GM20000 (cell line): Measurements from ENCODE around the gene SERPINE3.

Source experiments
- DNase-seq: peaks from one replicate; pipeline ENCODE4 v3.0.0; 2012; ENCODE audit warnings: low spot score
- CTCF ChIP-seq: IDR thresholded peaks from 2 replicates; pipeline ENCODE4 v1.5.1; 2012; ENCODE audit warnings: mild to moderate bottlenecking, control low read depth; ENCODE audit errors: extremely low read depth, missing control alignments

Gene SERPINE3

DNA sequence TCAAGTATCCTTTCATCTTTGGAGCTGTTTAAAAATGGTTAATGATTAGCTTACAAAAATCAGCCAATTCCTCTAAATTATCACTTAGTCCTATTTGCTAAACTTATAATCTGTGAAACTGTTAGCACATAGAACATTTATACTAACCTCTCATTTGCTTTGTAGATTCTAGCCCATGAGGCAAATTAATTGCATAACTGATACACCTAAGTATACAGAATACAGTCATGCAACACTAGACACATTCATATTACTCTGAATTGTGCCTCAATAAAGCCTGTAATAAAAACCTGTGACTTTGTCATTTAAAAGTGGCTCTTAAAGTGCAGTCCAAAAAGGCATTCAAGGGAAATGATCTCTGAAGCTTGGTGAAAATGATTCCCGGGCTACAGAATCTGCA is 21.0 kb downstream of the SERPINE3 start:
- TF ChIP-seq CTCF = no peak
- DNase-seq = no peak

DNA sequence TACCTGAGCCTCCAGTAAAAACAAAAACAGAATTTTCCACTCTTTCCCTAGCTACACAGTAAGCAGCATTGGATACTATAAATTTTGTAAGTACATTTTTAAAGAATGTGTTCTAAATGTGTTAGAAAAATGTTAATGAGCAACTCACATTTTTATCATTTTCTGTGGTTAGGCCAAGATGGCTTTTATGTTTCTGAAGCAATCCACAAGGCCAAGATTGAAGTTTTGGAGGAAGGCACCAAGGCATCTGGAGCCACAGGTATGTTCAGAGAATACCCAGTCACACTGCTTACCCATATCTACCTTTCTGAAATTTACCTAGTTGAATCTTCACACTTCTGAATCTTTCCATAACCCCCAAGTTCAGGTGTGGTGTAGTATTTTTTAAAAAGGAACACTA is 21.6 kb downstream of the SERPINE3 start:
- no peak for TF ChIP-seq CTCF
- no peak for DNase-seq

DNA sequence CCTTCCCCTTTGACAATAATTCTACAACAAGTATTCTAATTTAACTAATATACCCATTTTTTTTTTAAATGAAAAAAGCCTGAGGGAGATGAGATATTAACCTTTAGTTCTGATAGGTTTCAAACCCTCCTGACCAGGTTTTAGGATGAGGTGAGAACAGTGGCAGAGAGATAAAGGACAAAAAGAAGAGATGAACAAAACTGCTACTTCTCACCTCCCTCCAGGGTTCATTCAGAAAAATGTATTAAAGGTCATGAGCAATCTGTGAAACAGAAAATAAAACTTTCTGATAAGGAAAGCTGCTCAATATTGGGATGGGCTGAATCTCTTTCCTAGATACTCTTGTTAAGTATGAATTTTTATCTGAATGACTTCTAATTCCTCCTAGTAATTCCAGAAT is 24.1 kb downstream of the SERPINE3 start:
- TF ChIP-seq CTCF = no peak
- DNase-seq = no peak

DNA sequence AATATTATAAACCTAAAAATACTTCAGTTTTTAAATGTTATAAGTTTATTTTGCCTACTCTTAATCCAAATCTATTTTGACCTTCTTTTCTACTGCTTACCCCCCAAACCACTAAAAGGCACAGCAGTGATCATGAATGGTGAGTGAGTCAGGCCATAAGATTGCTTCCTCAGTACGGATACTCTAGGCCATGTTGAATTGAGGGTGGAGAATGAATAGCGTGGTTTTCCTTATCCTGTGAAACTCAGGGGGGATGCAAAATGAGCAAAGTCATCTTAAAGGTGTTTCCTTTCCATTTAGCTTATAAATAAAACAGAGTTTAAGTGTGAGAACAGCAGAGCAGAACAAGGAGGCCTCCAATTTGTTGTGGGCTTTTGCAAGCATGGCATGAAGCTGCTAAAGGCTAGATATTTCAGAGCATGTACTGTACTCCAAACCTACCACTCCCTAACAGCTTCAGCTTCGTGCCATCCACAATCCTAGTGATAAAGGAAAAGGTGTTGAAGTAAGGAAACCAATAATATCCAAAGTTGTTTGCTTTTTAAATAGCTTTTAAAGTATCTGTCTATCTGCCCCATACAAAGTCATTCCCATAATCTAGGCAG is 25.0 kb downstream of the SERPINE3 start:
- no peak for DNase-seq
- TF ChIP-seq CTCF = no peak

GRCh38 chr13:51370116-51370515 is 30.6 kb downstream of the SERPINE3 start:
- no peak for DNase-seq

DNA sequence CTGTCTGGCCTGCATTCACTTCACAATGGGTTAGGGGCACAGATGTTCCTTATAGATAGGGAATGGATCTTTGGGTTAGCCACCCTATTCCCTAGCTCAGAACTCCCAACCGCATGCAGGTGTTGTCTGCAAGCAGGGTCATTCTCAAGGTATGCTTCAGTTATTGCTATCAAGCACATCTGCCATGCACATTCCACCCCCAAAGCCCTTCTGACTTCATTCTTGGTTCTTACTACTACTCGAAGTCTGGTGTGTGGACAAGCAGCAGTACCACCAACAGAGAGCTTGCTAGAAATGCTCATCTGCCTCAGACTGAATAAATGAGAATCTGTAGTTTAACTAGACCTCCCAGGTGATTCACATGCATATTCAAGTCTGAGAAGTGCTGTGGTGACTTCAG is 31.3 kb downstream of the SERPINE3 start:
- TF ChIP-seq CTCF = no peak

More at GRCh38 chr13:51370116-51370515, 30.6 kb downstream of the SERPINE3 start:
- TF ChIP-seq CTCF = no peak

DNA sequence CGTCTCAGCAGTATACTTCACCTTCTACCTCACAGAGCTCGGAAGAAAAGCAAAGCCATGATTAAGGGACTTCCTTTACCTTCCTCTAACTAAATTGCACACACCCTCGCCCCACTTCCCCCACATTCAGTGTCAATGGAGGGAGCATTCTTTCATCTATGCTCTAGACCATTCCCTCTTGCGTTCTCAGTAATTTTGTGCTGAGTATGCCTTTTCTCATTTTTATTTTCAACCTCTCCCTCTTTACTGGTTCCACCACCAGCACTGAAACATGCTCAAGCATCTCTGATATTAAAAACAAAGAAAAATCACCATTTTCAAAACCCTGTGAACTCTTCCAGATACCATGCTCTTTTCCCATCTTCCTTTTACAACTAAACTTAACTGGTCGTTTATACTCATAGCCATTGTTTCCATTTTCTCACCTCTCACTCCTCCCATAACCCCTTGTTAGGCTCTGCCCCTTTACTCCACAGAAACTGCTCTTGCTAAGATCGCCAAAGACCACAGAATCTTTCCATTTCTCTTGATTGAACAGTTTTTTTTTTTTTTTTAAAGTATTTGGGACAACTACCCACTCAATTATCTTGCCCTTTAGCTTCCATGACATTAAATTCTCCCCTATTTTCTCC is 32.4 kb downstream of the SERPINE3 start:
- no peak for TF ChIP-seq CTCF
- no peak for DNase-seq

More for the DNA sequence above, 31.3 kb downstream of the SERPINE3 start:
- no peak for DNase-seq
